DOHH2 (cell line): ENCODE measurements around the gene RBM5.

ENCODE experiments used
- CTCF ChIP-seq: fragments of 200-600 bp; sonication (generic); IDR thresholded peaks from one replicate; pipeline ENCODE4 v1.5.1; 2014; ENCODE audit warnings: antibody characterized with exemption, mild to moderate bottlenecking, low read depth, low read length; ENCODE audit not compliant: poor library complexity, severe bottlenecking
- EZH2phosphoT487 ChIP-seq: fragments of 200-600 bp; sonication (generic); IDR thresholded peaks from 2 replicates; pipeline ENCODE4 v1.6.1; 2017; ENCODE audit warnings: borderline replicate concordance, mild to moderate bottlenecking, antibody characterized with exemption, low read length, moderate library complexity, mixed read lengths

DNA sequence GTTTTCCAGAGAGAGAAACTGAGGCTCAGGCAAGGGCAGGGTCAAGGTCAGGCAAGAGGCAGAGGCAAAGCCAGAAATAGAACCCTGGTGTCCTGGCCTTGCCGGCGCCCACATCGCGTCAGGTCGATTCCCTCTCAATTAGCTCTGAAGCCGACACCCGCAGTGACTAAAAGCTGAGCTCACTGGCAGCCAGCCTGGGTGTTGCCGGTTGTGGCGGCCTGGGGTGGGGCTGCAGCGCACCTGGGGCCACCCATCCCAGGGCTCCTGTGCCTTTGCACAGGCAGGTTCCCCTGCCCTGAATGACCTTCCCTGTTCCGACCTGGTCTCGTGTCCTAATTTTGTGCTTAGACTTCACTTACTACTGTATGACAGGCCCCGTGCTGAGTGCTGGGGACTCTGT, 72.6 kb downstream of the RBM5 start:
- no peak for TF ChIP-seq CTCF
- no peak for TF ChIP-seq EZH2phosphoT487
